GM18520 (cell line): ENCODE results near the gene RPS19.
"Not testable (repeated sequence)": the region's sequence is repeated elsewhere in the genome, so short reads cannot be mapped to it uniquely, and the experiment has no call there.

ENCODE experiments used
- ATAC-seq: cut with Tn5 transposase; IDR thresholded peaks from one replicate; pipeline ENCODE4 v1.9.1; 2021; ENCODE audit not compliant: unreplicated experiment

The RPS19 gene

DNA sequence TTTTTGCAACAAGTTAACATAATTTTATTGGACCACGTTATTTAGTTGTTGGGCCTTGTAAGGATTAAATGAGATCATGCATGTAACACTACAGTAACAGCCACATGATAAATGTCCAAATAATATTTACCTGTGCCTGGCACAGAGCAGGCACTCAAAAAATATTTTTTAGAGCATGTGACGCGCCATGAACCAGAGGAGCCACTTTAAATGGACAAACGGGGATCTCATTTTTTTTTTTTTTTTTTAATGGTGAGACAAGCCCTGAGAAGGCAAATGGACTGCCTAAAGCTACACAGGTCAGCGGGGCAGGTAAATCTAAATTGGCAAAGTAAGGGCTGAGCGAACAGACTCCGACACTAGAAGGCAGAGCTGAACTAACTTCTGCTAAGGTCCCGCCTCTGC, 840 bp upstream of the RPS19 start:
- no peak for ATAC-seq

GRCh38 chr19:41860419-41861115, 512 bp downstream of the RPS19 start:
- ATAC-seq: no peak

DNA sequence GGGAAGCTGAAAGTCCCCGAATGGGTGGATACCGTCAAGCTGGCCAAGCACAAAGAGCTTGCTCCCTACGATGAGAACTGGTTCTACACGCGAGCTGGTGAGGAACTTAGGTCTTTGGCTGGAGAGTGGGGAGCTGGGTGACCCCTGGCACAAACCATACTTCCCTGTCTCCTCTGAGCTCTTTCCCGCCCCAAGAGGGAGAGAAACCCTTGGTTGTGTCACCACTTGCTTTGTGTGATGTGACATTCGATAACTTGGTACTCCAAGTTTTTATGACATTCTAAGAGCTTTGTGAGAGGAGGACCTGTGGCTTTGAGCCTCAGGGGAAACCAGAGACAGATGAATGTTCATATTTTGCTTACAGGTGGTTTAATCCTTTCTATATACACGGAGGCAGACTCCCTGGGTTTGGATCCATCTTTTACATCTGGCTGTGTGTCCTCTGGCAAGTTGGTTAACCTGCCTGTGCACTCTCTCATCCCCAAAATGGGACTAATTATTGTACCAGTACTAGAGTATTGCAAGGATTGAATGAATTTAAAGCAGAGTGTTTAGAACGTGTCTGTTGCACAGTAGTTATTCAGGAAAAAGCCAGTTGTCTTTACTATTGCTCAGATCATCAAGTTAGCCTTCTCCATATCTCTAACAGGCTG, 1.2 kb downstream of the RPS19 start:
- no peak for ATAC-seq

DNA sequence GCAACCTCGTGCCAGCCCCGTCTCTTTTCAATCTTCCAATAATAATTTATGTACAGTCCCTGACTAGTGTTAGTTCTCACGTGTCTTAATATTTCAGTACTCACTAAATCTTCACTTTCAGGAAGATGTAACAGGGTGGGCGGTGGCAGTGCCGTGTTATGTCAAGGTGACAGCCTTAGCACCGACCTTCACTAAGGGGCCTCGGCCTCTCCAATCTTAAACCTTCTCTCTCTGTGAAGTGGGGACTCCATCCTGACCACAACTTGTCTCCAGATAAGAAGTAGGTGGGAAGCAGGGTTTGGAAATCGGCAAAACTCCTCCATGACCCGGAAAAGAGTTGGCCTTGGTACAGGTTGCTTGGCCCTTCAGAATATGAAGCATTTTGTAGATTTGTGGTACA, 1.8 kb downstream of the RPS19 start:
- ATAC-seq: no peak

GRCh38 chr19:41862445-41862986, 2.5 kb downstream of the RPS19 start:
- ATAC-seq: no peak

DNA sequence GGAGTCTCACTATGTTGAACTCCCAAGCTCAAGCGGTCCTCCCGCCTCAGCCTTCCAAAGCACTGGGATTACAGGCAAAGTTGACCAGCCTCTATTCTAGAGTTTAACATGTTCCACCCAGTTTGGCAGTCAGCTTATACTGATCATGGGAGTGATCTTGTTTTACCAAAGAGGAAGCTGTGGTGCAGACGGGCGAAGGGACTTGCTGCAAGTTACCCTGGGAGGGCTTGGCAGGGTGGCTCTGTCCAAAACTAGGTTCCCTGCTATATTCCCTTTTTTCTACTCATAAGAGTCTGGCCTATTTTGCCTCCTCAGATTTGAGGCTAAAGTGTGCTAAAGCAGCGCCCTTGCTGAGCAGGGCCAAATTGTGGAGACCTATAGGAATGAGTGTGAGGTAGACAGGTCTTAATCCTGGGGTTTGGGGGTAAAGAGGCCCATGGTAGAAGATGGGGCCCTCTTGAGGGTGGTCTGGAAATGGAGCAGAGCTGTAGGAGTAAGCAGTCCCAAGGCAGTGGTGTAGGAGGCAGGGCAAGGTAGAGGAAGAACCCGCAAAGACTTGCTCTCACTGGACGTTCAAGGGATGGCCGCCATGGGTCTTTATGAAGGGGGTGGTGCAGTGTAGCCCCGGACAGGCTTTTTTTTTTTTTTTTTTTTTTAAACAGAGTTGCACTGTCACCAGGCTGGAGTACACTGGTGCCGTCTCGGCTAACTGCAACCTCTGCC, 3.3 kb downstream of the RPS19 start:
- no peak for ATAC-seq

DNA sequence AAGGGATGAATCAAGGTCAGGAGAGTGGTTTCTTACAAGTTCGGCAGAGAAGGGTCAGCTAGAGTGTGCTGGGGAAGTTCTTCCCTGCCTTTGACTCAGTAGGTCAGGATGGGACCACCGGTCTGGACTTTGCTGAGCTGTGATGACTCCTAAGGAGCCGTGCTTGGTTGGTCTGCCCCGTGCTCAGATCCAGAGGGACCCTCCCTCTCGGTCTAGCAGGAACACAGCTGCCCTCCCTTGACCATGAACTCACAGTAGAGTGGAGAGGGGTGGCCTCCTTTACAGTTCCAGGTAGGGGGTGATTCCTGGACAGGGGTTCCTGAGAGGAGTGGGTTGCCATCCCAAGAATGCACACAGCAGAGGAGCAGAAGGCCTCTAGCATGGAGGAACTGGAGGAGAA, 4.3 kb downstream of the RPS19 start:
- no peak for ATAC-seq

GRCh38 chr19:41866284-41866683, 6.2 kb downstream of the RPS19 start:
- ATAC-seq: no peak

- ATAC-seq: no peak
Observed at GRCh38 chr19:41868120-41868988, 8.3 kb downstream of the RPS19 start.

DNA sequence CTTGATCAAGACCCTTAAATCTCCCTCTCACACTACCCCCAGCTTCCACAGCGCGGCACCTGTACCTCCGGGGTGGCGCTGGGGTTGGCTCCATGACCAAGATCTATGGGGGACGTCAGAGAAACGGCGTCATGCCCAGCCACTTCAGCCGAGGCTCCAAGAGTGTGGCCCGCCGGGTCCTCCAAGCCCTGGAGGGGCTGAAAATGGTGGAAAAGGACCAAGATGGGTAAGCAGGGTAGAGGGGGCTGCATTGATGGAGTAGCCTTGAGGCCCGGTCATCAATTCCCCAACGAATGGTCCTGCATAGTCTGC, 8.9 kb downstream of the RPS19 start:
- no peak for ATAC-seq

DNA sequence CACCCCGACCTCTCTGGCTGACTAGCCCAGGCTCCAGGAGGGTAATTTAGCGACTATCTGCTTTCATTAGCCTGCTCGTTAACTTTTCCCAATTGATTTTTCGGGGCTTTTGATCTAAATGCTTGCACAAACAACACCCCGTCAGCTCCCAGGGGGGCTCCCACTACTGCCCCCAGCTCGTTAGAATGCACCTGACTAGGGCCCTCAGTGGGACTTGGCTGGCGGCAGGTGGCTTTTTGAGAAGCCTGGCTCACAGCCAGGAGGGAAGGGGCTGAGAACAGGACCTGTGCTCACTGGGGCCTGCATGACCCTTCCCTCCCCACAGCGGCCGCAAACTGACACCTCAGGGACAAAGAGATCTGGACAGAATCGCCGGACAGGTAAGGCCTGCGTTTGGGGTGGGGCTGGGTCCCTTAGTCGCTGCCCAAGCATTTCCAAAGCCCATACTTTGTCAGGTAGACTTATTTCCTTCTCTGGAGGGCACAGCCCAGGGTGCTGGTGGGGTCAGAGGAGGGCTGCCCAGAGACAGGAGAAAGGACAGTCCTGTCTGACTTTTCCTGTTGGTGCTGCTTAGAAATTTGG, 9.4 kb downstream of the RPS19 start:
- ATAC-seq: no peak

- ATAC-seq: no peak
Observed at GRCh38 chr19:41870401-41870873, 10.4 kb downstream of the RPS19 start.

GRCh38 chr19:41871573-41872383, 11.7 kb downstream of the RPS19 start:
- ATAC-seq: no peak

DNA sequence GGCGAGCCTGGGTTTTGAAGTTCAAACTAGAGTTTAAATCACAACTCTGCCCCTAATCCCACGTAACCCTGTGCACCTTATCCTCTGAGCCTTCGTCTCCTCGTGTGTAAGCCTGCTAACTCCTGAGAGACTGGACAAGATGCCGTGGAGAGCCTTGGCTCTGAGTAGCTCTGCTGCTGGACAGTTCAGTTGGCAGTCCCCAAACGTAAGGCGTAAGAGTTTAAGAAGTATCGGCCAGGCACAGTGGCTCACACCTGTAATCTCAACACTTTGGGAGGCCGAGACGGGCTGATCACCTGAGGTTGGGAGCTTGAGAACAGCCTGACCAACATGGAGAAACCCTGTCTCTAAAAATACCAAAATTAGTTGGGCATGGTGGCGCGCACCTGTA, 12.3 kb downstream of the RPS19 start:
- no peak for ATAC-seq

GRCh38 chr19:41872775-41873647, 13.0 kb downstream of the RPS19 start:
- ATAC-seq: no peak

DNA sequence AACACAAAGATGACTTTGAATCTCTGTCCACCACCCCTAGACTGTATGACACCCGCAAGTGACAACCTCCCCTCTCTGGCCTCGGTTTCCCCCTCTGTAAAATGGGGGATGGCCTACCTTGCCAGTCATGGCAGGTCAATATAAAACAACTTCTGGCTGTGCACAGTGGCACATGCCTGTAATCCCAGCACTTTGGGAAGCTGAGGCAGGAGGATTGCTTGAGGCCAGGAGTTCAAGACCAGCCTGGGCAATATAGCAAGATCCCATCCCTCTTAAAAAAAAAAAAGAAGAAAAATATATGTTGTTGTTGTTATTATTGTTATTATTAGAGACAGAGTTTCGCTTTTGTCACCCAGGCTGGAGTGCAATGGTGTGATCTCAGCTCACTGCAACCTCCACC, 15.9 kb downstream of the RPS19 start:
- not testable (repeated sequence) for ATAC-seq

DNA sequence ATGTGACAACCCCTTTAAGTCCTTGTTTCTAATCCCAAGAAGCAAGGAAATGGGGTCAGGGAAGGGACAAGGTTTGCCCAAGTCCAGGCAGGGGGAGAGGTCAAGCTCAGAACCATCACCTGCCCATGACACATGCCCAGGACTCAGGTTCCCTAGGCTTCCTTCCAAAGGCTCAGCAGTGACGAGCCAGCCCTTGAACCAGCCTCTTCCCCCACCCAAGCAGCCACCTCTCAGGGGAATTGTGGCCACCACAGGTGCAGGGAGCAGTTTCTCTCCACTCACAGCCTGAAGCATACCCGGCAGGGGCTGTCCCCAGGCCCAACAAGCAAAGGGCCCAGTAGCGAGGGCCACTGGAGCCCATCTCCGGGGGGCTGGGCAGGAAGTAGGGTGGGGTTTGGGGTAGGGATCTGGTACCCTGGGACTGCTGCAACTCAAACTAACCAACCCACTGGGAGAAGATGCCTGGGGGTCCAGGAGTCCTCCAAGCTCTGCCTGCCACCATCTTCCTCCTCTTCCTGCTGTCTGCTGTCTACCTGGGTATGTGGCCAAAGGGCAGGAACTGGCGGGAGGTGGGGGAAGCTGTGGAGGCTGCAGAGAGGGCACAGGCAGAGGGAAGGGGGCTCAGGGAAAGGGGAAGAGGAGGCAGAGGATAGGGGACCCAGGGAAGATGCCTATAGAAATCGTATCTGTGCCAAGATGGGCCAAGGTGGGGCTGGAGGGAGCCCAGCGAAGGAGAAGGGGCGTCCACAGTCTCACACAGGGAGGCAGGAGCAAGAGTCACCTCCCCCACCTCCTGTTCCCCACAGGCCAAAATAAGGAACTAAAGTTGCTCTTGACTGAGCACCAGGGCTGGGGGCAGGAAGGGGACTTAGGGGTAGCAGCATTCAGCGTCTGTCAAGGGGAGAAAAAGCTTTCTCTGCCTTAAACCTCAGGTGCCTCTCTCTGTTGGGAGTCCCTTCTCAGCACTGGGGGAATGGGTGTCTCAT, 17.1 kb downstream of the RPS19 start, which contains the start of gene CD79A:
TSS of gene CD79A (plus strand) at position 433 of the 986 bp plus-strand sequence. CDS start at position 459, 26 bp downstream.
- ATAC-seq: peak; percentile 41
